NCI-H2171 (cell line): ENCODE measurements around the gene MUC4.
"Not testable (repeated sequence)": the region's sequence is repeated elsewhere in the genome, so short reads cannot be mapped to it uniquely, and the experiment has no call there.

Source experiments
- DNase-seq: peaks from one replicate; lab custom pipeline; 2025; lab: John Stamatoyannopoulos, UW

Gene MUC4

DNA sequence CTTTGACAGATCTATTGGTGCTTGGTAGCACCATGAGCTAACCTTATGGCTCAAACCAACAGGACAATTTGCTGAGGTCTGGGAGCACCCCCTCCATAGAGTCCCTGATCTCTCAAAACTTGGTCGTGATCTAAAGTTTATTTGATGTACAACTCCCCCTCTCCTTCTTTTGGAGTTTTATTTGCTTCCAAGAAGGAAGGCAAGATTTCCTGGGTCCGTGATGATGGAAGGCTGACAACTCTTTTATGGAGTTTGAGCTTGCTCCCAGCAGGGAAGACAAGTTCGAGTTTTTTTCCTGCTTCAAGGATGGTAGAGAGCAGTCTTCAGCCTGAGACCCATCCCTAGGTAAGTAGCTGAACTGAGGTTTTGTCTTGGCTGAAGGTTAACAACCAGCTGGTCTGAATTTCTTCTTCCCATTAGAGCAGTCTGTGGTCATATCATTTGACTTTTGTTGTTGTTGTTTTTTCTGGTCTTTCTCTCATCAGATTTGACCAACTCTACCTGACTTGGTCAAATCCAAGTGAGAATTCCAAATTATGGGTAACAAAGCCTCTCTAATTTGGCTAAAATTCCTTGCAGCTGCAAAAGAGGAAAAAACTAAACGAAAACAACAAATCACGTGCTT, 93.8 kb downstream of the MUC4 start:
- DNase-seq, result no peak

DNA sequence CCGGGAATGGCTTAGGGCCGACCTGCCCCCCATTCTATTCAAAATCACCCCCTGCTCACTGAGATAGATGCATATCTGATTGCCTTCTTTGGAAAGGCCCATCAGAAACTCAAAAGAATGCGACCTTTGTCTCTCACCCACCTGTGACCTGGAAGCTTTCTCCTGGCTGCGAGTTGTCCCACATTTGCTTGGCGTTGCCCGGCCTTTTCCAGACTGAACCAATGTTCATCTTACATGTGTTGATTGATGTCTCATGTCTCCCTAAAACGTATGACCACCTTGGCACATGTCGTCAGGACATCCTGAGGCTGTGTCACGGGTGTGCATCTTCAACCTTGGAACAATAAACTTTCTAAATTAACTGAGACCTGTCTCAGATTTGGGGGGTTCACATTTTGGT, 94.3 kb downstream of the MUC4 start:
- no peak for DNase-seq

DNA sequence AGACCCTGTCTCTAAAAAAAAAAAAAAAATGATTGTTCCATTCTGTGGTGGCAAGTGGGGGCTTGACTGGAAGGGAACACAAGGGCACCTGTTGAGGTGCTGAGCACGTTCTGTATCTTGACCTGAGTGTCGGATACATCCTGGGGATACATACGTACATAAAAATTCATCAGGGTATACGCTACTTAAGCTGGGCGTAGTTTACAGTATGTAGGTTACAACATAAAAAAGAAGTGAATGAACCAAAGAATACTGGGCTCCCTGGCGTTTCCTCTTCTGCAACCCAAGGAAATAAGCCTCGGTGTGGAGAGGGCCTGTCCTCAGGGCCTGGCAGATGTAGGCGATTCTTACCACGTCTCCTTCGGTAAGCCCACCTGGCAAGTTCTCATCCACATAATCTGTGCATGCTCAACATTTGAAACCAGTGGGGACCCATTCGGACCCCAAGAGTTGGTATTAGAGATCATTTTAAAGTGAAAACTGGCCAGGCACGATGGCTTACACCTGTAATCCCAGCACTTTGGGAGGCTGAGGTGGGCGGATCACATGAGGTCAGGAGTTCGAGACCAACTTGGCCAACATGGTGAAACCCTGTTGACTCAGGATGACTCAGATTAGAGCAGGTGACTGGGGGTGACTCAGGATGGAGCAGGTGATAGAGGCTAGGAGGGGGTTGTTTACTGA, 96.0 kb downstream of the MUC4 start:
- no peak for DNase-seq

DNA sequence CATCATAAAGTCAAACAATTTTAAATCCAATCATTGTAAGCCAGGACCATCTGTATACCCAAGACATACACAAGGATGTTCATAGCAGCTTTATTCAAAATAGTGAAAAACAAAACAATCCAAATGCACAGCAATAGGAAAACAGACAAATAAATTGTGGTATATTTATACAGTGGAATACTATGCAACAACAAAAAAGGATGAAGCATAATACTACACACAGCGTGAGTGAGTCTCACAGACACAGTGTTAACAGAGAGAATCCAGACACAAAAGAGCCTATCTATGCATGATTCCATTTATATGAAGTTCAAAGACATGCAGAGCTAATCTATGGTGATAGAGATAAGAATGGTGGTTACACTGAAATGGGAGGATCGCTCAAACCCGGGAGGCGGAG, 96.6 kb downstream of the MUC4 start:
- DNase-seq, result no peak

DNA sequence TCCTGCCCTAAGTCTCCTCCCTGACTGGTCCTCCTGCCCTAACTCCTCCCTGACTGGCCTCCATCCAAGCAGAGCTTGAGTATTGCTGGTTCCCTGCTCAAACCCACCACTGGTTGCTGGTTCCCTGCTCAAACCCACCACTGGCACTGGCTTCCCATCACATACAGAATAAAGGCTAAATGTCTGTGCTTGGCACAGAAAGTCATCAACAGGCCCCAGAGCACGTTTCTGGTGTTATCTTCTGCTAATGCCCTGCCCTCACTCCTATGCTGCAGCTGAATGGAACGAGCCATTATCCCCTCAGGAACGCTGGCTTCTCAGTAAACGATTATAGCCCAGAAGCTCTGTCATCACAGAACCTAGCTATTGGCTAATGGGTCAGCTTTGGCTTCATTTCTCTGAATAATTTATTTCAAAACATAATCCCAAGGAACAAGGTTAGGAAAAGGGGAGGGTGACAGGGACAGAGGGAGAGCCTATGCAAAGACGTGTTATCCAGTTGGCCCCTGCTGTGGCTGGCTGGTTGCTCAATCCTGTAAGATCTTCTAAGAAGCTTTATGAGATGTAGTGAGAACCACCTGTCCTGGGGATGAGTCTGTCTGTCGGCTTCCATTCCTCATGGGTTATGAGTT, 97.2 kb downstream of the MUC4 start:
- no peak for DNase-seq

DNA sequence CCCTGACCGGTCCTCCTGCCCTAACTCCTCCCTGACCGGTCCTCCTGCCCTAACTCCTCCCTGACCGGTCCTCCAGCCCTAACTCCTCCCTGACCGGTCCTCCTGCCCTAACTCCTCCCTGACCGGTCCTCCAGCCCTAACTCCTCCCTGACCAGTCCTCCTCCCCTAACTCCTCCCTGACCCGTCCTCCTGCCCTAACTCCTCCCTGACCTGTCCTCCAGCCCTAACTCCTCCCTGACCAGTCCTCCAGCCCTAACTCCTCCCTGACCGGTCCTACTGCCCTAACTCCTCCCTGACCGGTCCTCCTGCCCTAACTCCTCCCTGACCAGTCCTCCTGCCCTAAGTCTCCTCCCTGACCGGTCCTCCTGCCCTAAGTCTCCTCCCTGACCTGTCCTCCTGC, 98.6 kb downstream of the MUC4 start:
- DNase-seq, result not testable (repeated sequence)

DNA sequence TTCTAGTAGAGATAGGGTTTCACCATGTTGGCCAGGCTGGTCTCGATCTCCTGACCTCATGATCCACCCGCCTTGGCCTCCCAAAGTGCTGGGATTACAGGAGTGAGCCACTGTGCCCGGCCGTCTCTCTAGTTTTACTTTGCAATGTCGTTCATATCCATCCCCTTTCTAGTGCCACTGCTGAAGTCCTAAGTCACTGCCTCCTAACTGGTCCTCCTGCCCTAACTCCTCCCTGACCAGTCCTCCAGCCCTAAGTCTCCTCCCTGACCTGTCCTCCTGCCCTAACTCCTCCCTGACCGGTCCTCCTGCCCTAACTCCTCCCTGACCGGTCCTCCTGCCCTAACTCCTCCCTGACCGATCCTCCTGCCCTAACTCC, 99.2 kb downstream of the MUC4 start:
- DNase-seq, result not testable (repeated sequence)

DNA sequence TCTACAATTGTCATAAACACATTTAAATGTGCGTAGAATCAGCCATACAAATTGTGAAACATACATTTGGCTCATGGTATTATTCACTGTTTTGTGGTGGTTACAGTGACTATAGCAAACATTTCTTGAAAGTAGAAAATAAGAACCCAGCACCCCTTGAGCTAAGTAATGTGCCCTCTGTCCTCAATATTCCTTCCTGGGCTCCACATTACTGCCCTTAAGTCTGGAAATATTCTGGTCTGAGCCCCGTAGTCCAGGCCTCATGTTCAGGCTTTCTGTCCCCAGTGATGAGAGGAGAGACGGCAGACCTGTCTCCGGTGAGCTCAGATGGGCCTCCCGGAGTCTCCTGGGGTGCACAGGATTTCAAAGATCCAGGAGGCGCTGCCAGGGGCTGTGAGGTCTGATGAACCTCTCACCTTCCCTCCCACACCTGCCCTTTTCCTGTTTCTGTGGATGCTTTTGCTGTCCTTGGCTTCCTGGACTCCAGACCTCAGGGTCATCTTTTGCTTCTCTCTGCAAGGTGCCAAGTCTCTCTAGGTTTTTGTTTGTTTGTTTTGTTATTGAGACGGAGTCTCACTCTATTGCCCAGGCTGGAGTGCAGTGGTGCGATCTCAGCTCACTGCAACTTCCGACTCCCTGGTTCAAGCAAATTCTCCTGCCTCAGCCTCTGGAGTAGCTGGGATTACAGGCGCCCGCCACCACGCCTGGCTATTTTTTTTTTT, 99.8 kb downstream of the MUC4 start:
- no peak for DNase-seq

DNA sequence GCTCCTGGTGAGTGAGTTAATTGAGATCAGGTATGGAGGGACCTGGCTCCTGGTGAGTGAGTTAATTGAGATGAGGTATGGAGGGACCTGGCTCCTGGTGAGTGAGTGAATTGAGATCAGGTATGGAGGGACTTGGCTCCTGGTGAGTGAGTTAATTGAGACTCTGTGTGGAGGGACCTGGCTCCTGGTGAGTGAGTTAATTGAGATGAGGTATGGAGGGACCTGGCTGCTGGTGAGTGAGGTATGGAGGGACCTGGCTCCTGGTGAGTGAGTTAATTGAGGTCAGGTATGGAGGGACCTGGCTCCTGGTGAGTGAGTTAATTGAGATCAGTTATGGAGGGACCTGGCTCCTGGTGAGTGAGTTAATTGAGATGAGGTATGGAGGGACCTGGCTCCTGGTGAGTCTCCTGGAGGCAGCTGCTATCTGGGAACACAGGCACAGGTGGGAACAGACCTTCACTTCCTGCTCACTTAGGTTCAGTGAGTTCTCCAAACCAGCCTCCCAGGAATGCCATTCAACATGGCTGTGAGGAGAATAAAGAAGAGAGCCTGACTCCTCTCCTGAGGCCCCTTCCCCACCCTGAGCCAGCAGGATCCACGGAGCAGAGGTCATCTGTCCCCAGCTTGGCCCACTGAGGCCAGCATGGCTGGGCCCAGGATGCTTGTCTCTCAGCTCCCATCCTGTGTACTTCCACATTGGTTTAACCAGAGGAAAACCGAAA, 100.5 kb downstream of the MUC4 start:
- DNase-seq, result not testable (repeated sequence)

DNA sequence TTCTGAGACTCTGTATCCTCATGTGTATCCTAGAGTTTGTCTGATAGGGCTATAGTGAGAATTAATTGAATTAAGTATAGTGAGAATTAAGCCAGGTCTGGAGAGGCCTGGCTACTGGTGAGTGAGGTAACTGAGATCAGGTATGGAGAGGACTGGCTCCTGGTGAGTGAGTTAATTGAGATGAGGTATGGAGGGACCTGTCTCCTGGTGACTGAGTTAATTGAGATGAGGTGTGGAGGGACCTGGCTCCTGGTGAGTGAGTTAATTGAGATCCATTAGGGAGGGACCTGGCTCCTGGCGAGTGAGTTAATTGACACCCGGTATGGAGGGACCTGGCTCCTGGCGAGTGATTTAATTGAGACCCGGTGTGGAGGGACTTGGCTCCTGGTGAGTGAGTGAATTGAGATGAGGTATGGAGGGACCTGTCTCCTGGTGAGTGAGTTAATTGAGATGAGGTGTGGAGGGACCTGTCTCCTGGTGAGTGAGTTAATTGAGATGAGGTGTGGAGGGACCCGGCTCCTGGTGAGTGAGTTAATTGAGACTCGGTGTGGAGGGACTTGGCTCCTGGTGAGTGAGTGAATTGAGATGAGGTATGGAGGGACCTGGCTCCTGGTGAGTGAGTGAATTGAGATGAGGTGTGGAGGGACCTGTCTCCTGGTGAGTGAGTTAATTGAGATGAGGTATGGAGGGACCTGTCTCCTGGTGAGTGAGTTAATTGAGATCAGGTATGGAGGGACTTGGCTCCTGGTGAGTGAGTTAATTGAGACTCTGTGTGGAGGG, 101.4 kb downstream of the MUC4 start:
- not testable (repeated sequence) for DNase-seq

DNA sequence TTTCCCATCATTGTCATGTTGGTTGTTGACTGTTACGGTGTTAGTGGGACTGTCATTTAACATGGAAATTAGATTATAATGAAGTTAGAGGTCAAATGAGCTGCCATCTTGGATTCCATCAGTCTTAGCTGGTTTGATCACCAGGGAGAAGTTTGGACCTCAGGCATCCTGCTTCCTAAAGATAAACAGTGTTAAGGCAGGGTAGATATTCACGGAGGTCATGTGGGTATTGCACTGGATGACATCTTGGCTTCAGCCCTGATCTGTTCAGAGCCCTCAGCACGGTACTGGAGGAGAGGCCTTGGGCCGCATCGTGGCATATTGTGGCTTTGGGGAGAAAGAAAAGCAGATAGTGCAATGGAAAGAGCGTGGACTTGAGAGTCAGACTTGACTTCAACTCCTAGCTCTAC, 102.0 kb downstream of the MUC4 start:
- DNase-seq, result no peak

DNA sequence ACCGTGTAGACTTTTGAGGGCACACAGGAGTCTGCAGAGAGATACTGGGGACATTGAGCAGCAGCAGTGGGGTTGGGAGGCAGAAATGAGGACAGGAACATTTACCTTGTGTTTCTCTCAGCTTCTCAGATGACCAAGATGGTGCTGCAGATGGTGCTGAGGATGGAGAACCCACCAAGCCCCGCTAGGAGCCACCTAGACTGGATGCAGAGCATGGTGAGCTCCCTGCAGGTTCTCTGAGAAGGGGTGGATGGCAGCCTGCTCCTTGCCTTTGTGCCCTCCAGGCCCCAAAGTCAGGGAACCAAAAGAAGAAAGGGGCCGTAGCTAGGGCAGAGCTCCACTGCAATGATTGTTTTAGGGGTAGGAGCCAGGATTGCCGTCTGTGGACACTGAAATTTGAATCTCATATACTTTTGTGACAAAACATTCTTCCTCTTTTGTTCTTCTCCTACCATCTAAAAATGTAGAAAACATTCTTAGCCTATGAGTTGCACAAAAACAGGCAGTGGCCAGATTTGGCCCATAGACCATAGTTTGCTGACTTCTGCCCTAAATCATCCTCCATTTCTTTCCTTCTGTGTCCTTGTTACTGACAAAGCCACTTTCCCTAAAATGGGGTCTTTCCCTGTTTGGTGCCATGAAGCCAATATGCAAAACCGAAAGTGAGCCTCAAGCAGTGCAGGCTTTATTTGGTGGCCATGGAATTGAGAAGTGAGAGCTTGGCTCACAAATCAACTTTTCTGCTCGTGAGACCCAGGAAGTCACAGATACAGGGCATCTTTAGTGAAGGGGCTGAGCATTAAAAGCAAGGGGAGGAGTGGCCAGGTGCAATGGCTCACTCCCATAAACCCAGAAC, 102.9 kb downstream of the MUC4 start:
- no peak for DNase-seq

DNA sequence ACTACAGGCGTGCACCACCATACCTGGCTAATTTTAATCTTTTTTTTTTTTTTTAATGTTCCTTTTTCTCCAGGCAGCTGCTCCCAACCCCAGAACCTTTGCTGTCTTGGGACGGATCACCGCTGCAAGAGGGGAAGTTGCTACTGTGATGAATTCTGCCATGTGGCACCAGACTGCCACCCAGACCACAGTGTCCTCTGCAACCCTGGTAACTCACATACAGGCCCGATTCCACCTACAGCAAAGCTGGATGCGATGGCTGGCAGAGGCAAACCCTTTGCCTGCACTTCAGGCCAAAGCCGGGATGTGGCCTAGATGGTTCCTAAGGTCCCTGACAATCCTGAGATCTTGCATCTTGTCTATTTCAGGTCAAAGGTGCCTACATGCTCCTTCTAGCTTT, 103.7 kb downstream of the MUC4 start:
- no peak for DNase-seq

DNA sequence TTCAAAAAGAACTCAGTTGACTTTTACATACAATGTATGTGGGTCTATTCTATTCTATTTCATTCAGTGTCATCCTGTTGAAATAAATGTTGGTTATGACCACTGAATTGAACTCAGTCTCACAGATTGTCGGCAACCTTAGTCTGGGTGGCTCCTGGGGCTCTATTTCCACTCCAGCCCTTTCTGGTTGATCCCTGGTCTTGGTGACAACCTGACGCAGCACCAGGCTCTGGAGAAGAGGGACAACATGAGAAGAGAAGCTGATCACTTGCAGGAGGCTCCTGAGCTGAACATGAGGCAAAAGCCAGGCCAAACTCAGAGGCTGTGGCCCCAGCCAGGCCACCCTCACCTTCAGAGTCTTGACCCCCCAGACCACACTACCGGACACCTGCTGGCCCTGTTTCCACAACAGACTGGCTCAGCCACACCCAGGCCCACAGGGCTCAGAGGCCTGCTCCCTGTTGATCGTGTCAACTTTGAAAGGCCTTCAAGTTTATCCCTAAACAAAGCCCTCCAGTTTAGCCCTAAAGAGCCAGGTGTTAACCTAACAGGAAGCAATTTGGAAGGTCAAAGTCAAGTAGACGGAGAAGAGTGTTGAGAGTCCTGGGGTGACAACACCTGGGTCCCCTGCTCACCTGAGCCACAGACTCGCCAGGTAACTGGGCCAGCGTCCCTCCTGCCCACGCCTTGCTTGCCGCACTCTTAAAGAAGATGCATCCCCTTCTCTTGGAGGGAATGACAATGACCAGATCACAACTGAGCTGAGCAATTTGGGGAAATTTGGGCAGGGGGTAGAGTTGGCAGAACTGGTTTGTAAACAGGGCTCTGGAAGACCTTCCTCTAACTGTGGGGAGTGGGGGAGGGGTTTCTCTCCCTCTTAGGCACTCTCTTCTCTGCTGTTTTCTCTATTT, 106.4 kb downstream of the MUC4 start:
- no peak for DNase-seq

DNA sequence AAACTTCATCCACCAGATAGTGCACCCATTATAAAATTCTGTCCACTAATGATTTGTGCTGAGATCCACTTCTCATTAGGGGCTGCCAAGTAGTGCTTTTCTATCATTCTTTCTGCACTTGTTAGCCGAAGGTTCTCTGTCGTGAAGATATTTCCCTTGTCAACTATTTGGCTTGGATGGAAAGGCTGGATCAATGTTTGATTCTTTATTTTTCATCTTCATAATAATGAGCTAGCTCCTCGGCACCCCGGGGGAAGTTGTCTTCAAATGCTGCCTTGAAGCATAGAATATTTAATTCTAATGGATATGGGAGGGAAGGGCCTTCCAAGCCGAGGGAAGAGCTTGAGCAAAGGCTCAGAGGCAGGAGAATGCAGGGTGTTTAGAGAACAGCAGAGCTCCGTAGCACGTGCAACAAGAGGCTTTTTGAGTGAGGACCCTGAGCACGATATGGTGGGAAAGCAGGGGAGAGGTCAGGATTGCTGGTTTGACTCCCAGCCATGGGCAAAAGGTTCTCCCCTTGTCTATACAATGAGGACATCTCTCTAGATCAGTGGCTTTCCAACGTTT, 107.2 kb downstream of the MUC4 start:
- no peak for DNase-seq

DNA sequence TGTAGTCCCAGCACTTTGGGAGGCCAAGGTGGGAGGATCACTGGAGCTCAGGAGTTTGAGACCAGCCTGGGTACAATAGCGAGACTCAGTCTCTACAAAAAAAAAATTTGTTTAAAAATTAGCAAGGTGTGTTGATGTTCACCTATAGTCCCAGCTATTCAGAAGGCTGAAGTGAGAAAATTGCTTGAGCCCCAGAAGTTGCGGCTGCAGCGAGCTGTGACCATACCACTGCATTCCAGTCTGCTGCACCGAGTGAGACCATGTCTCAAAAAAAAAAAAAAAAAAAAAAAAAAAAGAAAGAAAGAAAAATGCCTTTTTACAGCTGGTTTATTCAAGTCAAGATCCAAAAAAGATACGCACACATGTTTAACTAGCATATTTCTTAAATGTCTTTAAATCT, 108.0 kb downstream of the MUC4 start:
- no peak for DNase-seq

DNA sequence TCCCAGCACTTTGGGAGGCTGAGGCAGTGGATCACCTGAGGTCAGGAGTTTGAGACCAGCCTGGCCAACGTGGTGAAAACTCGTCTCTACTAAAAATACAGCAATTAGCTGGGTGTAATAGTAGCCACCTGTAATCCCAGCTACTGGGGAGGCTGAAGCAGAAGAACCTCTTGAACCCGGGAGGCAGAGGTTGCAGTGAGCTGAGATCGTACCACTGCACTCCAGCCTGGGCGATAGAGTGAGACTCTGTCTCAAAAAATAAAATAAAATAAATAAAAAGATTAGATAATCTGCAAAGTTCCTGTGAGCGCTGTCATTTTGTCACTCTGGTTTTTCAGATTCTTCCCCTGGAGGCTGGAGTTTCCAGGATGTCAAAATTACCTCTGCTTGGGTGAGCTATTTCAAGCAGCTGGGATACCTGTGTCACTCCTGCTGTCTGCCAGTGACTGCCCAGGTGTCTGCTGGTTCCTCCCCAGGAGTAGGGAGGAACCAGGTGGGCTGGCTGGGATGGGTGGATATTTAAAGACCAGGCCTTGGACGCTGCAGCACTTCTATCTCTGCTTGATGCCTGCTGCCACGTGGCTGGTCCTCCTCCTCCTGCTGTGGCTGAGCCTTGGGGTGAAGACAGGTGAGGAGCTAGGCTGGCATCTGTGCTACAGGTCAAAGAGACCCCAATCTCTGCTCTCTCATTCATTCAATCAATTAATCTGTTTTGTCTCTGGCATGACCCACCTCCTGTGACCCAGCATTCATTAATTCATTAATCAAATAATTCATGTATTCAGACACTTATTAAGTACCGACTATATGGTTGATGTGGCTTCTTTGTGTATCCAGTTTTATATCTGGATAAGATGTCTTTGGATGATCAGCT, 110.5 kb downstream of the MUC4 start:
- DNase-seq, result no peak

DNA sequence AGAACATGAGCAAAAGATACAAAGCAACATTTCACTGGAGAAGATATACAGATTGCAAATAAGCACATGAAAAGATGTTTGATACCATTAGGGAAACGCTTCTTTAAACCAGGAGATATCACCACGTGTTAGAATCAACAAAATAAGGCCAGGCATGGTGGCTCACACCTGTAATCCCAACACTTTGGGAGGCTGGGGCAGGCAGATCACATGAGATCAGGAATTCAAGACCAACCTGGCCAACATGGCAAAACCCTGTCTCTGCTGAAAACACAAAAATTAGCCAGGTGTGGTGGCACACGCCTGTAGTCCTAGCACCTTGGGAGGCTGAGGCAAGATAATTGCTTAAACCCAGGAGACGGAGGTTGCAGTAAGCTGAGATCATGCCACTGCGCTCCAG, 111.4 kb downstream of the MUC4 start:
- DNase-seq, result no peak
